Fibroblast of upper back skin (primary cell): ENCODE measurements around the gene ADCY3.

Experiments used
- DNase-seq: peaks from one replicate; pipeline ENCODE4 v3.0.0-alpha.2; 2013

The ADCY3 gene

DNA sequence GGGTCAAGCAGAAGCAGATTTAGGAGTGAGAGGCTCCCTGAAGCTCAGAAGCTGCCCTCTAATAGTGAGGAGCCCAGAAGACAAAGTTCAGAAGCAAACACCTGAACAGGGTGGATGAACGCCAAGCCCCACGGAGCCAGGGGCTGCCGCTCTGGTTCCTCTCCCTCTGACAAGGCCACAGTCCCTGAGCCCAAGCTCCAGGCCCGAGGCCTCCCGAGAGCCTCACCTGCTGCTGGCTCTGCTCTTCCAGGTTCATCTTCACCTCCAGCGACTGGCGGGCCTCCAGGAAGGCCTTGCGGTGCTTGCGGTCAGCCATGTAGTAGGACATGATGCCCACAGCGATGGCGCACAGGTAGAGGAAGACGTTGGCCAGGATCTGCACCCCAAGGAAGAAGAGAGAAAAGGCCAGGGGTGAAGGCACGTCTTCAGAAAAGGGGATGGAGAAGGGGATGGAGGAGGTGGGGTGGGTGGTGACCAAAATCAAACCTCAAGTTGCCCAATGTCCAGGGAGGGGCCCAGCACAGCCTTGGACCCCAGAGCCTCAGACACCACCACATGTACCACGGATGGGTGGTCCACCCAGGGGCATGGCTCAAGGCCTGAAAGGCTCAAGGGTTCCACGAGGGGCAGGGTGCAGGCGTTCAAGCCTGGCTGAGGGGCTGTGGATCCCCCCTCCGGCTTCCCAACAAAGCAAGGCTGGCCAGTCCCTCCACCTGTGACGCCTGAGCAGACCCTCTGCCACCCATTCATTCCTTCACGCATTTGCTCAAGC, 47.5 kb downstream of the ADCY3 start:
- DNase-seq = no peak

DNA sequence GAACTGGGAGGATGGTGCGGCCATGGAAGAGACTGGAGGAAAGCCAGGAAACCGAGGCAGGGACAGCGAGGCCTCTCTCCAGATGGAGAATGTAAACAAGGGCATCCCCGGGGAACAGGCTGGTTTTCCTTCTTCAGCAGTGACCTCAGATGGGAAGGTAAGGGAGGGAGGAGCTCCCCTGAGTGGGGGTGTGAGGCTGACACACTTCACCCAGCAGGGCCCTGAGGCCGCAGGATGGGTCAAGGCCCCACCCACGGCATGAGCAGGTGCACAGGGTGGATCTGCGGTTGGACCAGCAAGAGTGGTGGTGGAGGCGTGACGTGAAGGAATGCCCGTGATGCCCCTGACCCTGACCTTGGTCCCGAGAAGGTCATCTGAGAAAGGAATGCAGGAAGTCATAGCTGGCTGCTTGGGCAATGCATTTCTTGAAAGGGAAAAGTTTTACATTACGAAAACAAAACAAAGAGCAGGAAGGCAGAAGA, 48.1 kb downstream of the ADCY3 start:
- DNase-seq = no peak

DNA sequence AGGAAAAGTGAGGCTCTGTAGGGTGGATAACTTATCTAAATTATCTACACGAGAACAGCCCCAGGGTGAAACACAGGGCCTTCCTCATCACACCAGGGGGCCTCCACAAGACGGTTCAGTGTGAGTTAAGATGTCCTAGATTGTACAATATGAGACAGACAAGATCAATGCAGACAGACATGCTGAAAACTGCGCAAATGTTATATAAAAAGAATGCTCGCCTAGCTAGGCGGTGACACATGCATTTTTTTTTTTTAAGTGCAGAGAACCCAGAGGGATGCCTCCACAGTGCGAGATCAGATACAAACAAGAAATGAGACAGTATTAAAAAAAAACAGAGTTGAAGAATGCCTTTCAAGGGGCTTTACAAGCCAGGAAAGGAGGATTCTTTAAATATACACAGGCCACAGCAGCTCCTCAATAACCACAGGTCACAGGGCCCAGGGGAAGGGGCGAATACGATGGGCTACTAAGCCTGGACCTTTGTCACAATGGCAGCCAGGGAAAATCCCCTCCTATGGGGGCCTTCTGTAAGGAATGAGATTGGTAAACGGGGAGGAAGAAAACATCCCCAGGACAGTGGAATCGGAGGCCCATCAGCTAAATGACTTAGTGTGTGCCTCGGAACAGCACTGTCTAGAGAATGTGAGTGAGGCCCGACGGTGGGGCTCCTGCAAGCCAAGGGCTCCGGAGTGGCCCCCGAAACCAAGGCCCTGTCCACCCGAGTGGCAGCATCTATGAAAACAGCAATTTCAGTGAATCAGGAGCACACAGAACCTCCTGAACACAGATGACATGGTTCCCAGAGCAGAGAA, 48.9 kb downstream of the ADCY3 start:
- DNase-seq = no peak

DNA sequence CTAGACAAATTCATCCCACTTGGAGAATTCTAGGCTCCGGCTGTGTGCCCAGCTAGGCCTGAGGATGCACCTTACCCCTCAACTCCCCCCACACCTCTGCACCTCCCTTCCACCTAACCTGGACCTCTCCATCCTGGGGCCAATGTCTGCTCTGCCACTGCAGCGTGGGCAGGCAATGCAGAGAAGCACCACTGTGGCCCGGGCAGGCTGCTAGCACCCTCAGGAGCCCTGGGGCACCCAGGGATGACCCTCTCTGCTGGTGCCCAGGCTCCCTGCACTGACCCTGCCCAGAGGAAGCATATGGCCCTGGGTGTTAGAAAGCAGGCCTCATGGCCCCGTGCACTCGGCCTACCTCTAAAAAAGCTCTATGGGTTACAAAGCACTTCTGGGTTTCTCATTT, 49.6 kb downstream of the ADCY3 start:
- DNase-seq = no peak

DNA sequence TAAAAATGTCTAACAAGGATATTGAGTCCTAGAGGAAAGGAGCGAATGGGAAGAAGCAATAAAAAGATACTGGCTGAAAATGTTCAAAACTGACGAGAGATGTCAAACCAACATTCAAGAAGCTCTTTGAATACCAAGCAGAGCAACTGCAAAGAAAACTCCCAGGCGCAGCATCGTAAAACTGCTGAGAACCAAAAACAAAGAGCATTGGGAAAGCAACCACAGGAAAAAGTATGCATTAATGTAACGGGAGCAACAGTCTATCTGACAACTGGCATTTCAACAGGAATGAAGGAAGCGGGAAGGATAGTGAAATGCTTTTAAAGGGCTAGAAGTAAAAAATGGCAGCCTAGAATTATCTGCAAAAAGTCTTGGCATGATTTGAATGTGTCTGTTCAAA, 53.1 kb downstream of the ADCY3 start:
- DNase-seq = no peak

DNA sequence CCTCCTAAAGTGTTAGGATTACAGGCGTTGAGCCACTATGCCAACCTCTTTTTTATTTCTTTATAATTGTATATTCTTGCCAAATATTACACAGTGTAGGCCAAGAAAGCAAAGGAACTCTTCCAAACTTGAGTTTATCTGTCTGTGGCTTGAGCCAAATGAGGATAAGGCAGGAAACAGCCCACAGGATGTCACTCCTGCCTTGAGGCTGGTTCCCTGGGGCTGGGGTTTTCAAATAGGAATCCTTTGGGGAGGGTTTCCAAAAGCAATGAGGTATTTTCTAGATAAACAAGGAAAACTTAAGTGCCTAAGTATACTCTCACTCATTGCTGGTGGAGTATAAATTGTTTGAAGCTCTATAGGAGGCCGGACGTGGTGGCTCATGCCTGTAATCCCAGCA, 56.4 kb downstream of the ADCY3 start:
- peak; percentile 25 for DNase-seq

DNA sequence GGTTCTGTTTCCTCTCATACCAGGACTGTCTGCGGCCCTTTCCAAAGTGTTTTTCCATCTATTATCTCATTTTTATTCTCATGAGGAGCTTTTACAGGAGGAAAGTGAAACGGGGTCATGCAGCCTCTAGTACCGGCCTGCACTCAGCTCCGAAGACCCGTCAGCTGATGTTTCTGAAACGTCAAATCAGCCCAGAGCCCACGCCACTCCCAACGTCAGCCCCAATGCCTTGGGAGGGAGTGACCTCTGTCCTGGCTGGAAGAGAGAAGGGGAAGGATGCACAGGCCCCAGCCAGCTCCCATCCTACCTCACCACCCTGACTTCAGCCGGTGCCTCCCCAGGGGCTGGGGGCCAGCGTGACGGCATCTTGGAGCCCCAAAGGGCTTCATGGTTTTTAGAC, 58.5 kb downstream of the ADCY3 start:
- no peak for DNase-seq

DNA sequence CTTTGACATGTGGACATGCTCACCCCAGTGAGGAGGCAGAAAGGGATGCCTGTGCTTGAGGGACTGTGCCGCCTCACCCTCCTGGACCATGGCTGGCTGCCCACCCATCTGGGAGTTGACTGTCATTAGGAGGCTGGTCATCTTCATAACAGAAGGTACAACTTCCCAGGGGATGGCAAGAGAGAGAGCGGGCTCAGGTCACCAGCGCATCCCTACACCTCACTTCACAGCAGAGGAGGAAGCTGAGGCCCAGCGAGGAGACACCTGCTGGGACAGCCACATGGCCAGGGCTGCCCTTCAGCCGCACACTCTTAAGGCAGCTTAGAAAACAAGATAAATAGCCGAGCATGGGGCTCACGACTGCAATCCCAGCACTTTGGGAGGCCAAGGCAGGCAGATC, 59.4 kb downstream of the ADCY3 start:
- DNase-seq = no peak

DNA sequence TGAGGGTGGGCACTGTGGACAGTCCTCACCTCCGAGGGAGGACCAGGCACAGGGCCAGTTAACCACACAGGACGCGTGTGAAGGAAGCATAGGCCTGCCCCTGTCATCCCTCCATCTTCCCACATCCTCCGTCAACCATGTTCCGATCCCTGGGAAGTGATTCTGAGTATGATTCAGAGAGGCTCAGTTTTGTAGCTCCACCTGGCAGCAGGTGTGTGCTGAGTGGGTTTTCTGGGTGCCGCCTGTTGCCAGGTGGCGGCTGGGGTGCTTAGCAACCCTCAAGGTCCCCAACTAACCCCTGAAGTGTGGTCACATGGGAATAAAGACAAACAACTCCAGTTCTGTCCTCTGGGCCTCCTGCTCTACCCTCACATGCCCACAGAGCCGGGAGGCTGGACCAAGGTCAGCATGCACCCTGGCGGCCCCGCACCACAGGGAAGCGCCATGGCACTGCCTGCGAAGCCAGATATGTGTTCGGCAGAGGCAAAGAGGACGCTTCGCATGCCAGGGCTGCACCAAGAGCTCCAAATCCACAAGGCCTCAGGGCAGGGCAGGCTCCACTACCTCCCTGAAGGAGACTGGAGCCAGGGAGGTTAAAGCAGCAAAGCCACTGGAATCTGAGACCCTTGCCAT, 60.0 kb downstream of the ADCY3 start:
- DNase-seq = no peak

DNA sequence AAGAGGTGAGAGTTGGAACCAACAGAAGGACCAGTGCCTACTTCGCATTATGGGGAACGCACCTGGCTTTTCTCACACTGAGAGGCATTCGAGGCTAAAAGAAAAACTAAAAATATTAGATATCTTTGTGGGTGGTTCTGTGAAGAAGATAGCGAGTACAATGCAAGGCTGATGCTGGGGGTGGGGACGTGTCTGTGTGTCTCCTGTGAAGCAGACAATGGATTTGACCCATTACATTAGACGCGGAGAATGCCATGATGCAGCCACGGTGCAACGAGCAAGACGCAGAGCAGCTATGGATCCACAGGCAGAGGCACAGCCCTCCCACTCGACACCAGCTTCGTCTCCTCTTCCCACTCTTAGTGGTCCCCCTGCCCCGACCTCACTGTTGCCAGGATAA, 61.0 kb downstream of the ADCY3 start:
- no peak for DNase-seq

DNA sequence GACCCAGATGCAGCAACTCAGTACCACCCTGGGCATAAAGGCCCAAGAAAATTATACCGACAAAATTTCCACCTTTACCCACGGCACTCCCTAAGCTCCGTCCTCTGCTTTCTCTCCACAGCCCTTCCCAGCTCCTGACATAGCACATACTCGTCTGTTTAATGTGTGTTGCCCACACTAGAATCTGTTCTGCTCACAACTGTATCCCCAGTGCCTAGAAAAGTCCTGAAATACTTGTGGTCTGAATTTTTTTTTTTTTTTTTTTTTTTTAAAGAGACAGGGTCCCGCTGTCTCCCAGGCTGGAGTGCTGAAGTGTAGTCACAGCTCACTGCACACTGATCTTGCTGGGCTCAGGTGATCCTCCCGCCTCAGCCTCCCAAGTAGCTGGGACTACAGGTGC, 62.3 kb downstream of the ADCY3 start:
- DNase-seq = peak; percentile 36

DNA sequence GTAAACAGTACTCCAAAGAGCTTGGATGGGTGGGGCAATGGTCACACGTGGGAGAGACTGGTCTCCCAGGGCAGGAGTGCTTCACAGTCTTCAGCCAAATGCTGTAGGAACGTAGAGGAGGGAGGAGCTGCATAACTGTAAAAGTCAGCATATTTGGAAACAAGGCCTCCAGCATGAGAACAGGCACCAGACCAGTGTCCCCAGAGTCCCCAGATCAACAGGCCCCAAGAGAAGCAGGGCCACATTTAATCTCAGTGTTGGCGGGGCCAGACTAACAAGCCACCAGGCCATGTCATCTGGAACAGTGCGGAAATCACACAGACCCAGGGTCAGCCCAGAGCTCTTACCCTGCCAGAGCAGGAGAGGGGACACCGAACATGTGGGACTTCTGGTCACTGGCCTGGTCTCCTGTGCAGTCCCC, 63.2 kb downstream of the ADCY3 start:
- no peak for DNase-seq

DNA sequence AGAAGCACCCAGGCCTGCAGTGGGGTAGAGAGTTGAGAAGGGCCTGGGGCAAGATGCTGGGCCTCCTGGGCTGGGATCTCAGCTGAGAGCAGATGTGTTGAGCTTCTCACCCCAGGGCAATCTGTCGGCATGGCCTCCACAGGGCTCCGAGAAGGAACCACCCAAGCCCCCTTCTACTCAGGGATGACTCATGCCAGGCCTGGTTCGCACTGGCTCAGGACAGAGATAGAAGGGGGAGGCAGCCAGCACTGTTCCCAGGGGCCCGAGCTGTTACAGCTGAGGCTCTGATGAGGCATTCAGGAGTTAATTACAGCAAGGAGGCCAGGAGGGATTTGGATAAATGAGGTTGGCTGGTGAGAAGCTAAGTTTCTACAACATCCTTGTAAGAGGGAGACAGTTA, 64.3 kb downstream of the ADCY3 start:
- DNase-seq = peak; percentile 71

DNA sequence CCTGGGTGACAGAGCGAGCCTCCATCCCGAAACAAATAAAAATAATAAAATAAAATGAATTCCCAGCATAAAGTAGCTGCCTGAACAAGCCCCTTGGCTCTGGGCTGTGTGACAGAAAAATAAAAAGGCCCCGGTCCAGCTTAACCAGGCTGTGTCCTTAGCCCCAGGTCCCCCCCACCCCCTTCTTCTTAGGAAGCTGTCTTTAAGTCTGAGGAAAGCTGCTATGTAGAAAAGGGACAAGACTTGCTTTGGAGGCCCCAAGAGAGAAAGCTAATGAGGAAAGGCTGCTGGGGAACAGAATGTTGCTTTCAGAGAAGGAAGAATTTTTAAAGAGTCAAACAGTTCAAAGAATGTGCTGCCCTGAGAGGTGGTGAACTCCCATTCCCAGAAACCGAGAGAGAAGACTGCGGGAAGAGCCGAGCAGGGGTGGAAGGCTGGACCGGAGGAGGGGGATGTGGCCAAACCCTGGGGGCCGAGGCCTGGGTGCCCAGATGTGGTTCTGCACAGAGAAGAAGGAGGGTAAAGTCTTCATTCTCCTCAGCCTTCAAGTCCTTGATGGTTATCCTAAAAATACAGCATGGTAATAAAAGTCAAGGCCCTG, 64.9 kb downstream of the ADCY3 start:
- no peak for DNase-seq

DNA sequence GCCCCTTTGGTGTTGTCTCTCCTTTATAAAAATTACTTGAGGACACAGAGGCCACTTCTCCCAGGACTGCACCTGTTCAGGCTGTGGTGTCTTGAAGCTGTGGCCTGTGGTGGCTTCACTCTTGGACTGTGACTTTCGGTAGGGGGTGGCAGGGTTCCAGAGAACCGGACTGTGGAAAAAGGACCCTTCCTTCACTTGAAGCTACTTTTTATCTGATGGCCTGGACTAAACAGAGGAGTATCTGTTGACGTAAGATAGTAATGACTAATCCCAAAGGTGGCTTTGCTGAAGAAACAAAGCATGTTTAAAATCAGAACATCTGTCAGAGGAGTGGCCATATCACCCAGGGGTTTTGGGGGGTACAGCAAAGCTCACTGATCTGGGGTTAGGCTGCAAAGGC, 66.0 kb downstream of the ADCY3 start:
- no peak for DNase-seq

DNA sequence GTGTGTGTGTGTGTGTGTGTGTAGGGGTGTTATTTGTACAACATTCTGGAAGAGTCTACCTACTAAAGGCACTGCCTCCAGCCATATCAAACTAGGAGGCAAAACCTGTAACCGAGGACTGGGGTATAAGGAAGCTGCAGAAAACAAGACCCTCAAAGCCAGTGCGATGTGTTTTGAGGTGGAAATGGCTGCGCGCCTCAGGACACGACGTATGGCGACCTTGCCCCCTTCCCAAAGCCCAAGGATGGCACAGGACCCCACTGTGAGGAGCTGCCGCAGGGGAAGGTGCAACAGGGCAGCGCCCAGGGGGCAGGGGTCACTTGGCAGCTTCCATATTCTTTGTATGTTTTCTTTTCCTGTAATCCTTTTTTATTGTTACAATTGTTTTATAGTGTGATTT, 67.0 kb downstream of the ADCY3 start:
- no peak for DNase-seq

DNA sequence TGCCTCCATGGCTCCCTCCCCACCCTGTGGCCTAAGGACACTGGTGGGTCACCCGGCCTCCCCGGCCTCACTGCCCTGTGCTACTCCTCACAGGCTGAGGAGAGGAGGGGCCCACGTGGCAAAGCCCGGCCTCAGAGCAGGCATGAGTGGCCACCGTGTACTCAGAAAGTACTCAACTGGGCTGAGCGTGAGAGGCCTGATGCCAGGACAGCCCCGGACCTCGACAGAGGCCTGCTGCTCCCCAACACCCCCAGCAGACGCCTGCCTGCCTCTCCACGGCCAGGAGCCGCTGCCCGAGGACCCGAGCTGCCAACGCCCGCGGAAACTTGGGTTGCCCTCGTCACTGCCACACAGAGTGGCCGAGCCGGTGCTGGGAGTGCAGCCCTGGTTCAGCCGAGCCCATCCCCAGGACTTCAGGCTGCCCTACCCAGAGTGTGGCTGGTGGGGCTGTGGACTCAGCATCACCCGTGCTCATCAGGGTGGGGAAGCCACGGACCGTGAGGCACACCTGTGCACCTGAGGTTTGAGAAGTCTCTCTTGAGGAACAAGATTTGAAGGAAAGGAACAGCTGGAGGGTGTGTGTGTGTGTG, 67.5 kb downstream of the ADCY3 start:
- no peak for DNase-seq

DNA sequence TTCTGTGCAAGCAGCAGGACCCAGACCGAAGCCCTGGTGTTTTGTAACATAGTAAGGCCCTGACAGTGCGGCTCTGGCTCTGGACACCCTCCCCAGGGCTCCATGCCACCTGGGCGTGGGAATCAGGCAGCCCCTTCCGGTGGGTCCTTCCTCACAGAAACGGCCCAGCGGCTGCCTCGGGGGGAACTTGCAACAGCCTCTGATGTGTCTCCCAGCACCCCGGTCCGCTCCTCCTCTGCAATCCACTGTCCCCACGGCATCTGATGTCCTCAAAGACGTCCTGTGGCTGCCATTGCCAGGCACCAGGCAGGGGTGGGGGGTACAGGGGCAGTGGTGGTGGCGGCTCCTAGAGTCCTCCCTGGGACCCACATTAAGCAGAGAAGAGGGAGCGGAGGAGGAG, 68.0 kb downstream of the ADCY3 start:
- no peak for DNase-seq

DNA sequence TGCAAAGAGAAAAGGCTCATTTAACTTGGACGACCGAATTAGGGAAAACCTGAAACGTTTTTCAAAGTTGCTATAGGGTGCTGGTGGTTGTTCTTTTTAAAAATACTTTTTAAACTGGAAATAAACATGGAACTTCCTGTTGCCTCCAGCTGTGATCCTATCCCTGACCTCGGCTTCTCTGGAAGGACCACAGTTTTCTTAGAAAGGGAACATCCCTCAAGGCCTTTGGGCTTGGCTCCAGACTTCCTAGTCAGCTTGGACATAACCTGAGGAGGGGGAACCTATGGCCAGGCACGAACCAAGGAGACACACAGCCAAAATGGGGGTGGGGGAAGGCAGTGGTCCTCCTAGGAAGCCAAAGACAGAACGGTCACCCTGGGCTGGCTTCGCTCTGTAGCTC, 69.1 kb downstream of the ADCY3 start:
- DNase-seq = no peak

DNA sequence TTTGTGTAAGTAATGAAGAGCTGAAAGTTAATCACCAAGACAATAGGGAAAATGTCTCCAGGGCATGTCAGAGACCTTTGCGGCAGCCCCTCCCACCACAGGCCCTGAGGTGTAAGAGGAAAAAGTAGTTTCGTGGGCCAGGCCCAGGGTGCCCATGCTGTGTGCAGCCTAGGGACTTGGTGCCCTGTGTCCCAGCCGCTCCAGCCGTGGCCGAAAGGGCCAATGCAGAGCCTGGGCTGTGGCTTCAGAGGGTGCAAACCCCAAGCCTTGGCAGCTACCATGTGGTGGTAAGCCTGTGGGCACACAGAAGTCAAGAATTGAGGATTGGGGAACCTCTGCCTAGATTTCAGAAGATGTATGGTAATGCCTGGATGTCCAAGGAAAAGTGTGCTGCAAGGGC, 74.3 kb downstream of the ADCY3 start:
- no peak for DNase-seq

DNA sequence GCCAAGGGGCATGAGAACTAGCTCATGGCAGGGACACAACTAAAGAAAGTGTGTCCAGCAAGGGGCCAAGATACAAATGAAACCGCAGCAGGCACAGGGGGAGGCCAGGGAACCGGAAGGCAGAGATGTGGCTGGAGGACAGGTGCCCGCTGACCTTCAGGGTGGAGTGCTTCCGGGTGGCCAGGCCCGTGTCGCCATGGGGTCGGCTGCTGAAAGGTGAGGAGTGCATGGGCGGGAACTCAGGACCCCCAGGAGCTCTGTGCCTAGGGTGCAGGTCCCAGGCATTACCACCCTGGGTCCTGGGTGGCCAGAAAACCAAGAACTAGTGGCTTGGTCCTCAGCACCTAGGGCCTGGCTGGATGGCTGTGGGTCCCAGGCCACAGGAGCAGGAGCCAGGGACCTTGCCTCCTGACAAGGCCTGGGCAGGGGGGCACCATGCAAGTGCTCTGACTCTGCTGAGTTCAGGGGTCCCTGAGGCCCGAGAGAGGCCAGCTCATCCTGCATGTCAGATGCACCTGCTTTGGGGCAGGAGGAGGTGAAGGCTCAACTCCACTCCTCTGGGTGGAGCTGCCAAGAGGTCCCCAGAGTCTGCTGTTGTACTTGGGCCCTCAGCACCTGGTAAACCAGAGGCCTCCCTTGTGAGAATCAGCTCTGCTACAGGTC, 75.9 kb downstream of the ADCY3 start:
- DNase-seq = no peak

DNA sequence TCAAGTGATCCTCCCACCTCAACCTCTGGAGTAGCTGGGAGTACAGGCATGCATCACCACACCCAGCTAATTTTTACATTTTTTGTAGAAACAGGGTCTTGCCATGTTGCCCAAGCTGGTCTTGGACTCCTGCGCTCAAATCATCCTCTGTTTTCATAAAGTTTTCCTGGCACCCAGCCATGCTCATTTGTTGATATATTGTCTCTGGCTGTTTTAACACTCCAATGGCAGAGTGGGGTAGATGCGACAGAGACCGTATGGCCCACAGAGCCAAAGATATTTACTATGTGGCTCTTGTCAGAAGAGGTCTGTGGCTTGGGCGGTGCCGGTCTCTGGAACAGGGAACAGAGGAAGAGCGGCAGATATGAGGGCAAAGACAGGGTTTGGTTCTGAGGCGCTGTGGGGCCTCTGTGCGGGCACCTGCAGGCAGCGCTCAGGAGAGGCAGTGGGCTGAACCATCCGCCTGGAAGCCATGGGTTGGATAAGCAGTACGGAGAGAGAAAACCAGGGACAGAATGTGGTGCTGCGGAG, 76.6 kb downstream of the ADCY3 start:
- no peak for DNase-seq
